Mucosa of gallbladder (tissue), 1 donor: Measurements from ENCODE around the gene MCF2L2. TPM values are rescaled to one million over a fixed set of nuclear protein-coding genes. Genes with fewer than 3 reads are reported as not detected.
"Not testable (repeated sequence)": the region's sequence is repeated elsewhere in the genome, so short reads cannot be mapped to it uniquely, and the experiment has no call there.

ENCODE experiments used
- DNase-seq: peaks from one replicate; pipeline ENCODE4 v3.0.0-alpha.2; 2020; ENCODE audit warnings: low spot score
- total RNA-seq: library from RNA; stranded (reverse); gene quantifications from one replicate; pipeline ENCODE4 v1.2.1, GENCODE V29; 2021
- donor health status: DM: no; HTN: no; CAD: no.

The MCF2L2 gene
- 1.8 TPM for total RNA-seq

GRCh38 chr3:183428447-183429211 lies at the start of gene MCF2L2:
MCF2L2 (minus strand) TSS chr3:183428619; CDS start chr3:183427977, 642 bp downstream.
- DNase-seq, result peak; percentile 21

GRCh38 chr3:183477801-183478456 lies 49.5 kb upstream of the MCF2L2 start:
- DNase-seq, result no peak

GRCh38 chr3:183475764-183476162 lies 47.3 kb upstream of the MCF2L2 start:
- DNase-seq, result not testable (repeated sequence)

- no peak for DNase-seq
These were observed 46.8 kb upstream of the MCF2L2 start for GRCh38 chr3:183475016-183475763.

GRCh38 chr3:183473969-183474368 lies 45.5 kb upstream of the MCF2L2 start:
- DNase-seq, result no peak

GRCh38 chr3:183472155-183472554 lies 43.7 kb upstream of the MCF2L2 start:
- DNase-seq, result no peak

- no peak for DNase-seq
These were observed 40.0 kb upstream of the MCF2L2 start for GRCh38 chr3:183468424-183468823.

GRCh38 chr3:183466575-183466974 lies 38.2 kb upstream of the MCF2L2 start:
- DNase-seq, result no peak

- not testable (repeated sequence) for DNase-seq
These were observed 37.3 kb upstream of the MCF2L2 start for GRCh38 chr3:183465710-183466109.

- no peak for DNase-seq
These were observed 36.1 kb upstream of the MCF2L2 start for GRCh38 chr3:183464480-183464879.

GRCh38 chr3:183460081-183461055 lies 31.9 kb upstream of the MCF2L2 start:
- DNase-seq, result no peak

GRCh38 chr3:183455089-183455488 lies 26.7 kb upstream of the MCF2L2 start:
- DNase-seq, result no peak

GRCh38 chr3:183454064-183454463 lies 25.6 kb upstream of the MCF2L2 start:
- no peak for DNase-seq

GRCh38 chr3:183449791-183450190 lies 21.4 kb upstream of the MCF2L2 start:
- no peak for DNase-seq

GRCh38 chr3:183449391-183449790 lies 21.0 kb upstream of the MCF2L2 start:
- DNase-seq, result no peak

- no peak for DNase-seq
These were observed 20.1 kb upstream of the MCF2L2 start for GRCh38 chr3:183448369-183449128.

- DNase-seq, result peak; percentile 89
These were observed 19.0 kb upstream of the MCF2L2 start for GRCh38 chr3:183447206-183448001.

GRCh38 chr3:183446838-183447205 lies 18.4 kb upstream of the MCF2L2 start:
- DNase-seq, result no peak

GRCh38 chr3:183444748-183445147 lies 16.3 kb upstream of the MCF2L2 start:
- DNase-seq, result no peak
